HG03520 (cell line): ENCODE results near the gene PDLIM7.

Experiments
- ATAC-seq: cut with Tn5 transposase; IDR thresholded peaks from one replicate; pipeline ENCODE4 v1.9.1; 2021; ENCODE audit warnings: mild to moderate bottlenecking, moderate library complexity; ENCODE audit not compliant: unreplicated experiment

PDLIM7 gene

DNA sequence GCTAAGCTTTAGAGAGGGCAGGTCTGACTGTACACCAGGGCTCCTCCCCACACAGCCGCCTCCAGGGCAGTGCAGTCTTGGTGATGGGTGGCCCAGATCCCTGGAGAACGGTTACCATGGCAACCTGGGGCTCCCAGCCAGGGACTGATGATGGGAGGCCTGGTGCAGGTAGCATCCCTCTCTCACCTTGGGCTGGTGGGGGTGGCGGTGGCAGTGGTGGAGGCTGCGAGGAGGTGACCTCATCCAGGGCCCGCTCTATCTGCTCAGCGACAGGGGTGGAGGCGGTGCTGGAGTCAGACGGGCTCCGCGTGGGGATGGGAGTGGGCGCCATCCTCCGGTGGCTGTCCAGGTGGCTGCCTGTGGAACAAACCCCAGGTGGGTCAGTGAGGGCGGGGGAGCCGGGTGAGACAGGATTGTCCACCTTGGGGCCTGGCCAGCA, 38.5 kb downstream of the PDLIM7 start:
- no peak for ATAC-seq

DNA sequence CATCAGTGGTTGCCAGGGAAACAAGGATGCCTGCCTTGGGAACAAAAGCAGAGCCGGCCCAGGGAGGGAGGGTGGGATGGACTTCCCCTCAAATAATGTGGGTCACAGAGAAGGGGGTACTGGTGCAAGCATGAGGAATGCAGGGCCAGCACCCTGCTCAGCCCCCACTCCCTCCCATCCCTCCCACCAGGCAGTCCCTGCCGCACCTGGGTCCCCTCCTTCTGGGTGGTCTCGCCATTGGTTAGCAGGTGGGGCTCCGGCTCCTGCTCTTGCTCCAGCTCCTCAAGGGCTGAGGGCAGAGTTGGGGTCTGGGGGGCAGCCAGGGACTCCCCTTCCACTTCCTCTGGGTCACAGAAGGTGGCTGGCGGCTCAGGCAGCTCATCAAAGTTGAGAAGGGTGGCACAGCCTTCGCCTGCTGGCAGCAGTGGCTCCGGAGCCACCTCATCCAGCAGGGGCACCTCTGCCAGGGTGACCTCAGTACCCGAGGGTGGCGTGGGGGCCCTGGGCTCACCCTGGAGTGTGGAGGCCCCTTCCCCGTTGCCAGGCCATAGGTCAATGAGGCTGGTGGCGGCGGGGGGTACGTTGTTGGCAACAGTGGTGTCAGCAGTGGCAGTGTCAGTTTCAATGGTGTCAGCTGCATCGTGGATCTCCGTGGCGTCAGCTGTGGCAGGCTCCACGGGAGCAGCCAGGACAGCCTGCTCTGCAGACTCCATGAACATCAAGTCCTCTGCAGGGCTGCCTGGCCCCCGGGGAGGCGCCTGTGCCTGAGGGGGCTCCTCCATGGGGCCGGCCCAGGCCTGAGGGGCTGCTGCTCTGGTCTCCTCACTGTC, 39.3 kb downstream of the PDLIM7 start:
- no peak for ATAC-seq

DNA sequence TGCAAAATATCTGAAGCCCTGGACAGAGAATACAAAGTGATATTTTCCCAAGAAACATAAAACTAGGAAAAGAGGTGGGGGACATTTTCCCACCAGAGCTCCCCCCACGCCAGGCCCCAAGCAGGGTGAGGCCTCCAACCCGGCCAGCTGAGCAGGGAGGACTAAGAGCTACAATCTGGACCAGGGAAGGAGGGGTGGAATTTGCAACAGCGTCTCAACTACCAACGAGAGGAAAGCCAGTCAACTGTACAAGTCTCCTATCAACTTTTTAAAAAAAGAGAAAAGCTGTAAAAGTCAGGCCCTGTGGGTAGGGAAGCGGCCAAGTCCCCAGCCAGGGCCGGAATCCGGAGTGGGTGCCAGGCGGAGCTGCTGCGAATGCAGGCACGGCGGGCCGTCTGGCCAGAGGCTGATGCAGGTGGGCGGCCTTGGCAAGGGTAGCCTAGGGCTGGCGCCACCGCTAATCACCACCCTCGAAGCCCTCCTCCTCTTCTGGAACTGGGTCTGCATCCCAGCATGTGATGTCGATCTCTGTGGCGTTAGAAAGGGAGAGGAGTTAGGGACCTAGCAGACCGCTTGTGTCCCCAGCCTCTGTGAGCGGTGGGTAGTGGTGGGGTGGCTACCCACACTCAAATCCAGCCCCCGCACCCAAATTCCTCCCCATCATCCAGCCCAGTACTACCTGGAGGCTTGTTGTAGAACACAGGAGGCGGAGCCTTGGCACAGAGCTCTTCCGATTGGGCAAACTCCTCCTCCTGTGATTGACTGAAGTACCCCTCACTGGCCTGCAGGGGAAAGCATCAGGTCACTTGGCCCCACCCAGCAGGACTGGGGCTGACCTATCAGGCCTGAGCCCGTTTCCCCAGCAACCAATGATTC, 40.2 kb downstream of the PDLIM7 start:
- peak; percentile 32 for ATAC-seq

DNA sequence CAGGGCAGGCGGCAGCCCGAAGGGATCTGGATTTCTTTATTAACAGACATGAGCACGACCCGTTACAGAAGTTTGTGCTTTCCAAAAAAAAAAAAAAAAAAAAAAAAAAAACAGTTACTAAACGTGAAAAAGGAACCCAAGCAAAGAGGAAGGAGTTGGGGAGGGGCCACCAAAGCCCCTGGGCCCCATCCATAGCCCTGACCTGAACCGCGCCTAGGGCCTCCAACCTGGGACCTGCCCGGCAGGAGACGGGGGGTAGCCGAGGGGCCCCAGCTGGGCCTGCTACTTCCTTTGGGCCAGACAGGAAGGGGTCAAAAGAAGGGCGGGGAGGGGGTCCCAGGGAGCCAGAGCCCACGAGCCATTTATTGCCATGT, 40.8 kb downstream of the PDLIM7 start:
- ATAC-seq = no peak

DNA sequence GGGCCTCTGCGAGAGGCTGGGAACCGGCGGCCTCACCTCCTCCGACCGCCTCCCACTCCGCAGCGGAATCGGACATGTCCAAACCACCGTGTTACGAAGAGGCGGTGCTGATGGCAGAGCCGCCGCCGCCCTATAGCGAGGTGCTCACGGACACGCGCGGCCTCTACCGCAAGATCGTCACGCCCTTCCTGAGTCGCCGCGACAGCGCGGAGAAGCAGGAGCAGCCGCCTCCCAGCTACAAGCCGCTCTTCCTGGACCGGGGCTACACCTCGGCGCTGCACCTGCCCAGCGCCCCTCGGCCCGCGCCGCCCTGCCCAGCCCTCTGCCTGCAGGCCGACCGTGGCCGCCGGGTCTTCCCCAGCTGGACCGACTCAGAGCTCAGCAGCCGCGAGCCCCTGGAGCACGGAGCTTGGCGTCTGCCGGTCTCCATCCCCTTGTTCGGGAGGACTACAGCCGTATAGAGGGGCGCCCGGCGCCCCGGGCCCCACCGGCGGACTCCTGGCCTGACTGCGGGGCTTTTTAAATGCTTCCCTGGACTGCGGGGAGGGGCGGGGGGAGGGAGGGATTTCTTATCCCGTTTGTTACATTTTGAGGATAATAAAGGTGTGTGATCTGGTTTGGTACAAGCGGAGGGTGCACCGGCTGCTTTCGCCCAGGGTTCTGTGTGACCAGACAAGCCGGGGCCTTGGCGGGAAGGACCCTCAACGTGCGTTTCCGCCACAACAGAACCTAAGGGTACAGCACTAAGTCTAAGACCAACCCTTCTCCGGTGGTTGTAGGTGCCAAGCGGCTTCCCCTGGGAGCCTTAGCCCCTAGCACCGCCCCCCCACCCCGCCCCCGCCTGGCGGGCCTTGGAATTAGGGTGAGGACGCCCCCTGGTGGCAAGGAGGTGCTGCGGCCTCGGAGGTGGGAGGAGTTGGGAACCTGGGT, 41.5 kb downstream of the PDLIM7 start:
- ATAC-seq = peak; percentile 15

DNA sequence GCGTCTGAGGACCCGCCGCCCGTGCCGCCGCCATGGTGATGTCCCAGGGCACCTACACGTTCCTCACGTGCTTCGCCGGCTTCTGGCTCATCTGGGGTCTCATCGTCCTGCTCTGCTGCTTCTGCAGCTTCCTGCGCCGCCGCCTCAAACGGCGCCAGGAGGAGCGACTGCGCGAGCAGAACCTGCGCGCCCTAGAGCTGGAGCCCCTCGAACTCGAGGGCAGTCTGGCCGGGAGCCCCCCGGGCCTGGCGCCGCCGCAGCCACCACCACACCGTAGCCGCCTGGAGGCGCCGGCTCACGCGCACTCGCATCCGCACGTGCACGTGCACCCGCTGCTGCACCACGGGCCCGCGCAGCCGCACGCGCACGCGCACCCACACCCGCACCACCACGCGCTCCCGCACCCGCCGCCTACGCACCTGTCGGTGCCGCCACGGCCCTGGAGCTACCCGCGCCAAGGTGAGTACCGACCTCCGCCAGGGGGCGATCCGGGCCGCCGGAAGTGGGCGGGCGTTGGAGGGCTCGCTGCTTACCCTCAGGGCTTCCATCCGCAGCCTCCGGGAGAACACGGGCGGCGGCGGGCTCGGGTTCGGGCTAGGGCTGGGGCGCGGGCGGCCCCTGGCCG, 42.3 kb downstream of the PDLIM7 start:
- peak; percentile 43 for ATAC-seq

DNA sequence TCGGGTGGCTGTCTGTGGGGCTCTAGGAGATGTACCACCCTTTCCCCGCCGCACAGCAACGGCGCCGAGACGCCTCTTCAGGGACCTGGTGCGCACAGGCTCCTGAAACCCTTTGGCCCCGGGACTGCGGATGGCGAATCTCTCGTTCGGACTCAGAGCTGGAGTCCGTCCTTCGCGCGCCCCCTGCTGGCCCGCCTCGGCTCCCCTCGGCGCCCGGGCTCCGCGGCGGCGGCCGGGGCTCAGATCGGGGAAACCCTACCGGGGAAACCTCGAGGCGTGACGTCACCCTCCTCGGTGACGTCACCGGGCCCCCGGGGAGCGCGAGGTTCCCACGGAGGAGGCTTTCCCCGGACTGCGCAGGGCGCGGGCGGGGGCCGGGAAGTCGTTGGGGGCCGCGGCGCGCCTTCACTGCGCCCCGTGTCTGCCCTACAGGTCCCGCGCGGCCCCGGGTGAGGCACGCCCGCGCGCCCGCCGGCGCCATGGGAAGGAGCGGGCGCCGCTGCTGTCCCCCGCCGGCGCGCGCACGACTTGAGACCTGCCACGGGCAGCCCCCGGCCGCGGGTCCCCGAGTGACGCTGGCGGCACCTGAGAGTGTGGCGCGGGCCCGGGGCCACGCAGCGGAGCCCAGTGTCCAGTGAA, 42.9 kb downstream of the PDLIM7 start:
- ATAC-seq = peak; percentile 43

DNA sequence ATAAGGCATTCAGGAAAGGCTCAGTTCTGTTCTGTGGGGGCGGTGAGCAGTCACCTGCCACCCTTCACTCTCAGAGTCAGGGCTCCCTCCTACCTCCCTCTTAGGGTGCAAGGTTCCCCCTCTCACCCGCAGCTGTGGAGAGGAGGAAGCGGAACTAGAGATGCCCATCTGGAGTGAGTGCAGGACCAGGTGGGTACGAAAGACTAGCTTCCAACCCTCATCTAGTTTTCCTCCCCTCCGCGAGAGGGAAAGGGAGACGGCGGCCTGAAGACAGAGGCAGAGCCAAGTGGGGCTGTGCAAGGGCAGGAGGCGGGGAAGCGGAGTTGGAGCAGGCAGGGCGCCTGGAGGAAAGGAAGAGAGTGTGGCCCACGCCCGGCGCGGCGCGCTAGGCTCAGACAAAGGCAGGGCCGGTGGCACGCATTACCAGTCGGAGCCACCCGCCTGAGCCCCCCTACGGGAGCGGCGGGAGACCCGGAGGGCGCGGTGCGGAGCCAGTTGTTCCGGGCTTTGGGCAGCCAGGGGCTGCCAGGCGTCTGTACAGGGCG, 43.5 kb downstream of the PDLIM7 start:
- peak; percentile 1 for ATAC-seq

DNA sequence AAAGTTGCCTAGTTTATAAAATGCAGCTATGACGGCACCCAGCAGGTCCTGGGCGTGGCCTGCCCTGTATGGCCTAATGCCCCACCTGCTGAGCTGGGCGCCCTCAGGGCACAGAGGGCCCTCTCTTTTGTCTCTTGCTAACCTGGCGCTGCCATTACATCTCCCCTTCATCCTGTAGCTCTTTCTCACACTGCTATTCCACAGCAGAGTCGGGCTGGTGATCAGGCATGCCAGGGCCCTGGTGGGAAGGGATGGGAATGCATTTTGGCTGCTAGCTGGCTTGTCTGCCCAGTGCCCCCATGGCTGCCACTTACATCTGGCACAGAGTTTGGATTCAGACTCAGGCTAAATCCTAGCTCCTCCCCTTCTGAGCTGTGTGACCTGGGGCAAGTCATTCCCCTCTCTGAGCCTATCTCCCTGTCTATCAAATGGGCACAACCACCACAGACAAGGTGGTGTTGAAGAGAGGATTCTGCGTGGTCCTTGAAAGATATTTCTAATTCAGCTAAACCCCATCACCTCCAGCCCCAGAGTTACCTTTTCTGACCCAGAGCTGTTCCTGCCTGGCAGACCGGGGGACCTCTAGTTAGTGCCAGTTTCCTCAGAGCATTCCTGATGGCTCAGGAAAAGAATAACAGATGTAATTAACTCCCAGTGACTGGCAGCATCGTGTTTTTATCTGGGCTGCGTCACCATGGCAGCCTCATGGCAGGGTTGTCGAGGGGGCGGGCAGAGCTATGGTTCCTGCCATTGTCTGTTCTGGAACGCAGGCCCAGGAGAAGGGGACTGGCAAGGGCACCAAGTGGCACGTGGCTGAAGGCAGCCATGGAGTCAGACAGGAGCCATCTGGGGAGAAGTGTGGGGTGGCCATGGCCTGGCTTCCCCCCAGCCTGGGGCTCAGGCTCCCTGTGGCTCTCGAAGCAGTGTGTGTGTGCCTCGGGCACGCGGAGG, 44.4 kb downstream of the PDLIM7 start:
- no peak for ATAC-seq

DNA sequence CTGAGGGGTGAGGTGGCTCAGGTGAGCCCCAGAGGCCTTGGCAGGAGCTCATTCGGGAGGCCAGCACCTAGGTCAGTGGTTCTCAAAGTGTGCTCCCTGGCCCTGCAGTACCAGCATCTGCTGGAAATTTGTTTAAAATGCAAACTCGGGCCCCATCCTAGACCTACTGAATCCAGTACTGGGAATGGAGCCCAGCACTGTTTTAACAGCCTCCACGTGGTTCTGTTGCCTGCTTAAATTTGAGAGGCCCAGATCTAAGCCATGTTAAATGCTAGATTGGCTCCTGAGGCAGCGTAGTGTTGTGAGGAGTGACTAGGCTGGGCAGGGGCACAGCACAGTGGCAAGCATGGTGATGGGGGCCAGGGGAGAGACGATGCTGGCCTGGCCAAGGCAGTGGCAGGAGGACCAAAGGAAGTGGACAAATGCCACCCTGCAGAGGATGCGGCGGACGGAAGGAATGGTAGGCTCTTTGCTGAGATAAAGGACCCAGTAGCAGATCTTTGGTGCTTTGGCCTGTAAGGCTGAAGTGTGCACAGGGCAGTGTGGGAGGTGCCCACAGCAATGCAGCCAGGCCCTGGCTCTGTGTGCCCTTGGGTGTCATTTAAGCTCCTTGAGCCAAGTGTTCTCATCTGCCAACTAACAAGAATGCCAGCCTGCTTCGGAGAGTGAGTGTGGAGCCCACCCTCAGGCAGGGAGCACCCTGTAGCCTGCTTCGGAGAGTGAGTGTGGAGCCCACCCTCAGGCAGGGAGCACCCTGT, 46.6 kb downstream of the PDLIM7 start:
- no peak for ATAC-seq

DNA sequence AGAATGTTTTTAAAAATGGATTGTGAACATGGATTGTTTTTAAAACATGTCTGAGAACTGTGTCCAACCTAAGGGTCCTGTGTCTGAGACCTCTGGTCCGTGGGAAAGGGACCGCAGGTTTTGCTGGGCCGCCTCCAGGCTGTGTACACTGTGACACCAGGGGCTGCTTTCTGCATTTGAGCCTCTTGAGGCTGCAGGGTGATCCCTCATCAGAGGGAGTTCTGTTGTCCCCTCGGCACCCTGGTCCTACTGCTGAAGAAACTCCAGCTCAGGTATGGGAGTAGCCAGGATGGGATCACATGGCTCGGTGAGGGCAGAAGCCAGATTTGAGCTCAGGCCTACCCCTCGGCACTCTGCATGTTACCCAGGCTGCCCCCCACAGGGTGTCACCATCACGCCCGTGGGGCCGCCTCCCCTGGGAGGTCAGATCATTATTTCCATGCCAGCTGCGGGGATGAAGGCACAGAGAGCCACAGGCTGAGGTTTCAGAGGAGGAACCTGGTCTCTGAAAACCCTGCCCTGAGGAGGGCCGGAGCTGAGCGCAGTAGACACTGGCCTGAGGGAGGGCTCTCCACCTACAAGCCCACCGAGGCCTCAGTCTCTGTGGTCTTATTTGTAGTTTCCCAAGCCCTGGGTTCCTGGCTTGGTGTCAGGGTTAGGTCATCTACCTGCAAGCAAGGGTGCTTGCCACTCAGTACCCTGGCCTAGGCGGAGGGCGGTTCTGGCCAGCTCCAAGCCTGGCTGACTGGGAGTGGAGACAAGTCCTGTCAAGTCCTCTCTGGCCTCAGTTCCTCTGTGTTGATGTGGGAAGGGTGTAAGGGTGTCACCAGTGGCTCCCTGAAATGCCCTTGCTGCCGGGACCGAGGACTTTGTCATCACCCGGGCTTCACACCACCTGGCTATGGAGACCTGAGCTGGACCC, 48.0 kb downstream of the PDLIM7 start:
- ATAC-seq = no peak

DNA sequence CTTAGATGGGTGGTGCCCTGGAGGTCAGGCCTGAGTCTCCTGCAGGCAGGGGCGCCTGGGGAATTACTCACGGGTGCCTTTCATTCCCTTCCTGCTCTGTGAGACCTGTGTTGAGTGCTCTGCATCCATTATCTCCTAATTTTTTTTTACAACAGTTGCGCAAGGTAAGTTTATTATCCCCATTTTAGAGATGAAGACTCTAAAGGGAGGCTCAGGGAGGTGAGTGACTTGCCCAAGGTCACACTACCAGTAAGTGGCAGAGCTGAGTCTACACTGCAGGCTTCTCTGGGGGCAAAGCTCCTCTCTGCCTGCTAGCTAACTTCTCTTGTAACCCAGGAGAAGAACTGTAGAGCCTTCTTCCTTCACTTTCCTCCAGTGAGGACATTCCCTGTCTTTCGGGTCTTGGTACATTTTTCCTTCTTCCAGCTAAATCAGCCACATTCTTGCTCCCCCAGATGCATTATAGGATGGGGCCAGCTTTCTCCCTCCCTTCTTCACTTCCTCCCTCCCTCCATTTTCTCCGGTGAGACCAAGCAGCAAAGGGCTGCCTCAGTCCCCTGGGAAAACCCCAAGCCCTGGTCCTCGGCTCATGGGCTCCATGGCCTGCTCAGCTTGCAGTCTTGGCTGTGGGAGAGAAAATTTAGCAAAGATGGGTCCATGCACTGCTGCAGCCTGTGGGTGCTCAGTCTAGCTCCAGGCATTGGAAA, 49.0 kb downstream of the PDLIM7 start:
- ATAC-seq = no peak

DNA sequence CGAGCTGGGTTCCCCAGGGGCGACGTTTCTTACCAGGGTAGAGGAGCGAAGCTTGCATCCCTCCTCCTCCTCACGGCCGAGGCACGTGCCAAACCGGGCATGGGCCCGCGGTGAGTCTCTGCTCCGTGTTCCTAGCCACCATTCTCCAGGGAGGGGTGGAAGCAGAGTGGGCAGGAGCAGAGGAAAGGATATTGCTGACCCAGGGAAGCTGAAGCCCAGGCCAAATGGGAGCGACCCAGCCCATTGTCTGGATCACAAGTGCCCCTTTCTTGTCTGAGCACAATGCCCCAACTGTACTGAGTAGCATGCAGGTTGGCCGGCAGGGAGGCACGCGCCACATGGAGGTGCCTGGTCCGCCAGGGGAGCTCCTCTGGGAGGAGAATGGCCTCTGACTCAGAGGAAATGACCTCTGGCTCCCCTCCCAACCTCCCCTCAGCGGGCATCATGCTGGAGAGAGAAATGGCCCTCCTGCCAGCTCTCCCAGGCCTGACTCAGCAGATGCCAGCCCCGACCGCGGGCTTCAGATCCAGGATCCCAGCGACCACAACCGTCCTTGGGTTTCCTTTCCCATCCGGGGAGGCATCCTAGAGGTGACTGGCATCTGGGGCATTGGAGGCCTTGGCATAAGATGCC, 49.7 kb downstream of the PDLIM7 start:
- ATAC-seq = no peak

DNA sequence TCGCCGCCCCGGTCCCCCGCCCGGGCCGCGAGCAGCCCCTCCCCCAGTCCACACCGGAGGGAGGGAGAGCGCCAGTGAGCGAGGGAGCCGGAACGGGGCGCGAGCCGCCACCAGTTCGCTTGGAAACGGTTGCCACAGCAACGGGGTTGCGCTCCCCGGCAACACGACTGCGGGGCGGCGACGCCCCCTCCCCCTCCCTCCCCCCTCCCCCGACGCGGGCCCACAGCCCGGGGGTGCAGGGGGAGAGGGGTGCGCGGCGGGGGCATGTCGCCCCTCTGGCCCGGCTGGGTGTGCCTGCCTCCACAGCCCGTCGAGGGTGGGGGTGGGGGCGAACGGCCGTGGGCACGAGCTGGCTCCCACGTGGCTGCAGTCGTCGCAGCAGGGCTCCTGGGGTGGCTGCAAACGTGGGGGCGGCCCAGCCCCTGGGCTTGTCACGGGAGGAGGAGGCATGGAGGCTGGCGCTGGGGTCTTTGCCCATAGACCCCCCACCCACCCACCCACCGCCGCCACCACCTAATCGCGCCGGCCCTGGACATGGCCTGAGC, 50.3 kb downstream of the PDLIM7 start:
- ATAC-seq = peak; percentile 50
